ENCODE results near the gene OPA1.

DNA sequence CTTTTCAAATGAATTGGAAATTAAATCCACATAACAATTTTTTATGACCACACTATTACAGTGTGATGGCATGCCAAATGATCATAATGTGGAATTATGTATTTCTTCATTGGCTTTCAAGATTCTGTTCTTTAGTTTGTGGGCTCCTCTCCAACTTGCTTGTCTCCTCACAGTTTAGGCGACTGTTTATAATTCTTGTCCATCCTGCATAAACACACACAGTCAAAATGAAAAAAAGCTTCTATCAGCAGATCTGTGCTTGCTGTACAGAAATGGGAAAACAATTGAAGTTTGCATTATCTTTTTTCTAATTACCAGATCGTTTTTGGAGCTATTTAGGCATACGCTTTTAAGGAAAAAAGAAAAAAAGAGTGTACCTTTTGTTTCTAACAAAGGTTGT, 37.0 kb downstream of the OPA1 start:
- TF ChIP-seq, protein P1, sequence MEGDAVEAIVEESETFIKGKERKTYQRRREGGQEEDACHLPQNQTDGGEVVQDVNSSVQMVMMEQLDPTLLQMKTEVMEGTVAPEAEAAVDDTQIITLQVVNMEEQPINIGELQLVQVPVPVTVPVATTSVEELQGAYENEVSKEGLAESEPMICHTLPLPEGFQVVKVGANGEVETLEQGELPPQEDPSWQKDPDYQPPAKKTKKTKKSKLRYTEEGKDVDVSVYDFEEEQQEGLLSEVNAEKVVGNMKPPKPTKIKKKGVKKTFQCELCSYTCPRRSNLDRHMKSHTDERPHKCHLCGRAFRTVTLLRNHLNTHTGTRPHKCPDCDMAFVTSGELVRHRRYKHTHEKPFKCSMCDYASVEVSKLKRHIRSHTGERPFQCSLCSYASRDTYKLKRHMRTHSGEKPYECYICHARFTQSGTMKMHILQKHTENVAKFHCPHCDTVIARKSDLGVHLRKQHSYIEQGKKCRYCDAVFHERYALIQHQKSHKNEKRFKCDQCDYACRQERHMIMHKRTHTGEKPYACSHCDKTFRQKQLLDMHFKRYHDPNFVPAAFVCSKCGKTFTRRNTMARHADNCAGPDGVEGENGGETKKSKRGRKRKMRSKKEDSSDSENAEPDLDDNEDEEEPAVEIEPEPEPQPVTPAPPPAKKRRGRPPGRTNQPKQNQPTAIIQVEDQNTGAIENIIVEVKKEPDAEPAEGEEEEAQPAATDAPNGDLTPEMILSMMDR (IDR thresholded peaks at IDR 0.05), result no peak
- TF ChIP-seq EP300 (IDR thresholded peaks at IDR 0.05) (no peak), POLR2AphosphoS5 (IDR thresholded peaks at IDR 0.05) (no peak)

All from sigmoid colon (tissue), 4 donors.